Measurements from ENCODE around the gene LSAMP.

LSAMP gene

DNA sequence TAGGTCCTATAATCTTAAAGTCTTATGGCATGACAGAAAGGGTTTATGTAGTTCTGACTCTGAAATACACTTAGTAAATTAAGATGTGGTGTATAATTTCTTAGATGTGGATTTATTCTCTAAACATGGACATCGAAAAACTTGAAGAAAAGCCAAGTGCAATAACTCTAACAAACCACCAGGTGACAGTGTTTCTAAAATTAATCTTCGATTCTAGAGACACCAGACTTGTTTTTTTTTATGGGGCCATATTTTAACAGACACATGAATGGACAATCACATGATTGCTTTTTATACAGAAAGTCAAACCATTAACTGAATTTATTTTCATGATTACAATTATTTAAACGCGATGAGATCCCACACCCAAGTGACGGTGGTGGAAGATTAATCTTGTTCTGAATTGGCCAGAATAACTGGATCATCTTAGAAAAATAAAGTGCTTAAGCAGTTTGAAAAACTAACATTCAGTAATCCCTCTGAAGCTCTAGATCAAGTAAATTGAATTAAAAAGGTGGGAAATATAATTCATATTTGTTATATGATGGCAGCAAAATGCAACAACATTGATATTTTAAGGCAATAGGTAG is 305.1 kb downstream of the LSAMP start:
- Histone ChIP-seq H3K4me2 (ENCODE audit: low read depth, low read length, poor library complexity, severe bottlenecking) (no peak overlapping the region), H4K20me1 (ENCODE audit: insufficient read depth, low read length, poor library complexity, severe bottlenecking) (no peaks in the 10 kb centered on the region), H3K4me3 (ENCODE audit: low read length, poor library complexity, severe bottlenecking) (no peak overlapping the region), H3K9ac (ENCODE audit: low read depth, low read length, poor library complexity, severe bottlenecking) (no peak overlapping the region), H3F3A (ENCODE audit: low read depth) (no peaks in the 10 kb centered on the region), H3K9me3 (ENCODE audit: insufficient read depth, low read depth, low read length) (no peaks in the 10 kb centered on the region), H3K36me3 (ENCODE audit: insufficient read depth, low read length) (no peaks in the 10 kb centered on the region), H3K79me2 (ENCODE audit: insufficient read depth, low read length) (no peaks in the 10 kb centered on the region), H3K27me3 (ENCODE audit: insufficient read depth, low read length, poor library complexity, severe bottlenecking) (no peaks in the 10 kb centered on the region), H2AFZ (ENCODE audit: low read length) (no peak overlapping the region), H3K4me1 (ENCODE audit: insufficient read depth, low read length, poor library complexity, severe bottlenecking) (no peaks in the 10 kb centered on the region), H3K9me2 (replicated peaks; ENCODE audit: low read depth, low read length) (no peaks in the 10 kb centered on the region)
- TF ChIP-seq, protein P1, sequence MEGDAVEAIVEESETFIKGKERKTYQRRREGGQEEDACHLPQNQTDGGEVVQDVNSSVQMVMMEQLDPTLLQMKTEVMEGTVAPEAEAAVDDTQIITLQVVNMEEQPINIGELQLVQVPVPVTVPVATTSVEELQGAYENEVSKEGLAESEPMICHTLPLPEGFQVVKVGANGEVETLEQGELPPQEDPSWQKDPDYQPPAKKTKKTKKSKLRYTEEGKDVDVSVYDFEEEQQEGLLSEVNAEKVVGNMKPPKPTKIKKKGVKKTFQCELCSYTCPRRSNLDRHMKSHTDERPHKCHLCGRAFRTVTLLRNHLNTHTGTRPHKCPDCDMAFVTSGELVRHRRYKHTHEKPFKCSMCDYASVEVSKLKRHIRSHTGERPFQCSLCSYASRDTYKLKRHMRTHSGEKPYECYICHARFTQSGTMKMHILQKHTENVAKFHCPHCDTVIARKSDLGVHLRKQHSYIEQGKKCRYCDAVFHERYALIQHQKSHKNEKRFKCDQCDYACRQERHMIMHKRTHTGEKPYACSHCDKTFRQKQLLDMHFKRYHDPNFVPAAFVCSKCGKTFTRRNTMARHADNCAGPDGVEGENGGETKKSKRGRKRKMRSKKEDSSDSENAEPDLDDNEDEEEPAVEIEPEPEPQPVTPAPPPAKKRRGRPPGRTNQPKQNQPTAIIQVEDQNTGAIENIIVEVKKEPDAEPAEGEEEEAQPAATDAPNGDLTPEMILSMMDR (conservative IDR thresholded peaks at IDR 0.05; ENCODE audit: low read length): peak; percentile 96
- TF ChIP-seq EZH2phosphoT487 (IDR thresholded peaks at IDR 0.05; ENCODE audit: borderline replicate concordance): no peak

DNA sequence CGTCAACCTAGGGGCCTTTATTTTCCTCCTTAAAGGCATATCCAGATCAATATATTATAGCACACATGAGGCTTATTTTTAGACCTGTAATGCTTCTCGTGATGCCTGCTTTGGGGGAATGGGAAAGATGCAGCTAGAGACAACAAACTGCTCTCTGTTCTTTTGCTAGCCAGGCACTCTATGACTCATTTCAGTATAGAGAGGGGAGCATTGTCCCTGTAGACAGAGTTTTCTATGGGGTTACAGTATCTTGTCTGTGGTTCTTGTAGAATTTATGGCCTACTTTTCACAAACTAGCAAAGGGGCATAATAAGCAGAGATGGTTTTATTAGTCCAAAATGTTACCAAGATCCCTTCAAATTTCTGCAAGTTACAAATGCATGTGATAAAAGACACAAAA is 305.6 kb downstream of the LSAMP start:
- Histone ChIP-seq H3K9me2 (replicated peaks; ENCODE audit: low read depth, low read length) (no peaks in the 10 kb centered on the region), H3K4me2 (ENCODE audit: low read depth, low read length, poor library complexity, severe bottlenecking) (no peak overlapping the region), H3F3A (ENCODE audit: low read depth) (no peaks in the 10 kb centered on the region), H3K9me3 (ENCODE audit: insufficient read depth, low read depth, low read length) (no peaks in the 10 kb centered on the region), H3K4me3 (ENCODE audit: low read length, poor library complexity, severe bottlenecking) (no peak overlapping the region), H4K20me1 (ENCODE audit: insufficient read depth, low read length, poor library complexity, severe bottlenecking) (no peaks in the 10 kb centered on the region), H3K79me2 (ENCODE audit: insufficient read depth, low read length) (no peaks in the 10 kb centered on the region), H2AFZ (ENCODE audit: low read length) (no peak overlapping the region), H3K36me3 (ENCODE audit: insufficient read depth, low read length) (no peaks in the 10 kb centered on the region), H3K4me1 (ENCODE audit: insufficient read depth, low read length, poor library complexity, severe bottlenecking) (no peaks in the 10 kb centered on the region), H3K27me3 (ENCODE audit: insufficient read depth, low read length, poor library complexity, severe bottlenecking) (no peaks in the 10 kb centered on the region), H3K9ac (ENCODE audit: low read depth, low read length, poor library complexity, severe bottlenecking) (no peak overlapping the region)
- no peak for TF ChIP-seq EZH2phosphoT487 (IDR thresholded peaks at IDR 0.05; ENCODE audit: borderline replicate concordance)
- TF ChIP-seq, protein P1 (conservative IDR thresholded peaks at IDR 0.05; ENCODE audit: low read length): no peak

DNA sequence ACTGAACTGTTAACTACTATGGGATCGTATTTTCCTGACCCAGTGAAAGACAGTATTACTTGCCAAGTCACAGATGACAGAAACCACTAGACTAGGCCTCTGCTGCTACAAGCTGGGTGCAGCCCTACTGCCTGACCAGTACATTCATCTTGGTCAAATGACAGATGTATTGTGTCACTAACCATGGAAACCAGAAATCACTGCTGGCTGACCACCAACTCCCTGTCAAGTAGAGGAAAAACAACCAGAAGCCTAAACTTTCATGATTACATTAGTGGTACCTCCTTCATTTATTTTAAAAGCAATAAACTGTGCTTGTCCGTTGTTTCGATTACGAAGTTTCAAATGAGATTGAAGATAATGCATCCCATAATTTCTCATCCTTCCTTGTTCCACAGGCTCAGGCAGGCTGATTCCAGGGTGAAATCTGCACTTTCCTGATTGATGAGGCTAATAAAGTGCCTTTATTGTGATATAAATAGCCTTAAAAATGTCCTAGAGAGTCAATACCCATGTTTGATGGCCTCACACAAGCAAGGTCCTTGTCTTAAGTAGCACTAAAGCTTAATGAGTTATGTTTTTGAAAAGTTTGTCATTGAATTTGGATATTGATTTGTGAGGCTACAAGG is 309.7 kb downstream of the LSAMP start:
- Histone ChIP-seq H3K9ac (ENCODE audit: low read depth, low read length, poor library complexity, severe bottlenecking) (no peak overlapping the region), H3K27me3 (ENCODE audit: insufficient read depth, low read length, poor library complexity, severe bottlenecking) (no peaks in the 10 kb centered on the region), H3K36me3 (ENCODE audit: insufficient read depth, low read length) (no peaks in the 10 kb centered on the region), H3K79me2 (ENCODE audit: insufficient read depth, low read length) (no peaks in the 10 kb centered on the region), H3F3A (ENCODE audit: low read depth) (no peaks in the 10 kb centered on the region), H3K9me2 (replicated peaks; ENCODE audit: low read depth, low read length) (no peaks in the 10 kb centered on the region), H3K4me1 (ENCODE audit: insufficient read depth, low read length, poor library complexity, severe bottlenecking) (no peaks in the 10 kb centered on the region), H3K4me3 (ENCODE audit: low read length, poor library complexity, severe bottlenecking) (no peak overlapping the region), H3K9me3 (ENCODE audit: insufficient read depth, low read depth, low read length) (no peaks in the 10 kb centered on the region), H3K4me2 (ENCODE audit: low read depth, low read length, poor library complexity, severe bottlenecking) (no peak overlapping the region), H4K20me1 (ENCODE audit: insufficient read depth, low read length, poor library complexity, severe bottlenecking) (no peaks in the 10 kb centered on the region), H2AFZ (ENCODE audit: low read length) (no peak overlapping the region)
- TF ChIP-seq, protein P1 (conservative IDR thresholded peaks at IDR 0.05; ENCODE audit: low read length): no peak
- TF ChIP-seq EZH2phosphoT487 (IDR thresholded peaks at IDR 0.05; ENCODE audit: borderline replicate concordance): no peak
